Activated effector memory CD4-positive, alpha-beta T cell treated with Interleukin-2 at 50 U/mL for 16 hours (primary cell): Measurements from ENCODE around the gene DSEL.
A peak's percentile ranks its signal among the peaks of the same experiment; 100 is the strongest.

Source experiments
- DNase-seq: peaks from one replicate; pipeline ENCODE4 v3.0.0-alpha.2; 2020

Gene DSEL

GRCh38 chr18:67516539-67517443, at the start of gene DSEL:
Gene DSEL (minus strand): TSS chr18:67516720. CDS start chr18:67514608, 2,112 bp downstream.
- peak; percentile 96 for DNase-seq

- no peak for DNase-seq
These were observed 36.9 kb upstream of the DSEL start for GRCh38 chr18:67553437-67553836.

GRCh38 chr18:67550872-67551520, 34.5 kb upstream of the DSEL start:
- DNase-seq: no peak

GRCh38 chr18:67549946-67550345, 33.4 kb upstream of the DSEL start:
- DNase-seq: no peak

GRCh38 chr18:67545681-67546080, 29.2 kb upstream of the DSEL start:
- no peak for DNase-seq

GRCh38 chr18:67540559-67540958, 24.0 kb upstream of the DSEL start:
- no peak for DNase-seq

GRCh38 chr18:67531929-67532328, 15.4 kb upstream of the DSEL start:
- DNase-seq: no peak

- DNase-seq: no peak
These were observed 9.0 kb upstream of the DSEL start for GRCh38 chr18:67525328-67526099.

- no peak for DNase-seq
These were observed 3.9 kb upstream of the DSEL start for GRCh38 chr18:67520351-67520921.

GRCh38 chr18:67519592-67519991, 3.1 kb upstream of the DSEL start:
- DNase-seq: no peak

- no peak for DNase-seq
These were observed 2.0 kb upstream of the DSEL start for GRCh38 chr18:67518566-67518965.

GRCh38 chr18:67517444-67517765, 885 bp upstream of the DSEL start:
- DNase-seq: no peak

GRCh38 chr18:67515942-67516538, 480 bp downstream of the DSEL start:
- DNase-seq: peak; percentile 35

- DNase-seq: no peak
These were observed 1.5 kb downstream of the DSEL start for GRCh38 chr18:67514901-67515540.

- no peak for DNase-seq
These were observed 2.1 kb downstream of the DSEL start for GRCh38 chr18:67514465-67514864.

GRCh38 chr18:67513280-67513679, 3.2 kb downstream of the DSEL start:
- DNase-seq: no peak

- DNase-seq: no peak
These were observed 4.7 kb downstream of the DSEL start for GRCh38 chr18:67511840-67512239.

- DNase-seq: no peak
These were observed 5.7 kb downstream of the DSEL start for GRCh38 chr18:67510831-67511230.

GRCh38 chr18:67509741-67510391, 6.7 kb downstream of the DSEL start:
- no peak for DNase-seq

- no peak for DNase-seq
These were observed 8.4 kb downstream of the DSEL start for GRCh38 chr18:67508146-67508545.

- no peak for DNase-seq
These were observed 11.8 kb downstream of the DSEL start for GRCh38 chr18:67504739-67505138.
